SK-N-SH treated with all-trans-retinoic acid at 6 μM for 48 hours (cell line): ENCODE data around the gene MACC1.

Source experiments
- BACH2 ChIP-seq: fragments of 250-450 bp; sonication (Bioruptor Pico); IDR thresholded peaks from 2 replicates; pipeline ENCODE4 v1.9.0; 2021; ENCODE audit warnings: mild to moderate bottlenecking, borderline replicate concordance
- CREB5 ChIP-seq: fragments of 250-450 bp; sonication (Bioruptor Pico); IDR thresholded peaks from 2 replicates; pipeline ENCODE4 v1.5.1; 2020; ENCODE audit warnings: low read depth, mild to moderate bottlenecking, moderate library complexity
- PATZ1 ChIP-seq: fragments of 250-450 bp; sonication (Bioruptor Pico); IDR thresholded peaks from 2 replicates; pipeline ENCODE4 v1.8.0; 2020; ENCODE audit warnings: mild to moderate bottlenecking, moderate library complexity, borderline replicate concordance
- ZNF8 ChIP-seq: fragments of 450-650 bp; formaldehyde crosslinking; IDR thresholded peaks from 2 replicates; pipeline ENCODE4 v1.5.0; 2020; ENCODE audit warnings: mild to moderate bottlenecking, moderate library complexity

- TF ChIP-seq BACH2 (CRISPR knock-in tag), result no peak
- TF ChIP-seq ZNF8 (CRISPR knock-in tag), result no peak
- no peak for TF ChIP-seq CREB5
- TF ChIP-seq PATZ1 (CRISPR knock-in tag), result no peak
Observed at GRCh38 chr7:20151708-20152456, 65.3 kb downstream of the MACC1 start.
